Raji (cell line): ENCODE results near the gene COG2.

Experiments
- POLR2A ChIP-seq: IDR thresholded peaks from 2 replicates; pipeline ENCODE4 v1.6.1; 2011; ENCODE audit warnings: low read depth, low read length, control low read depth; ENCODE audit not compliant: insufficient read depth

Gene COG2

GRCh38 chr1:230713547-230713914, 71.2 kb downstream of the COG2 start:
- TF ChIP-seq POLR2A = no peak

GRCh38 chr1:230713915-230714764, 71.9 kb downstream of the COG2 start, which contains the start of gene AGT:
Gene AGT, minus strand, starts transcription at chr1:230714122. Its CDS starts 3,299 bp downstream, at chr1:230710823.
- TF ChIP-seq POLR2A = no peak

- no peak for TF ChIP-seq POLR2A
Observed at GRCh38 chr1:230715510-230715909, 73.2 kb downstream of the COG2 start.

- no peak for TF ChIP-seq POLR2A
Observed at GRCh38 chr1:230717251-230717650, 75.0 kb downstream of the COG2 start.

GRCh38 chr1:230725256-230726012, 83.2 kb downstream of the COG2 start:
- TF ChIP-seq POLR2A = no peak

GRCh38 chr1:230728710-230729392, 86.6 kb downstream of the COG2 start:
- no peak for TF ChIP-seq POLR2A

GRCh38 chr1:230730977-230731376, 88.7 kb downstream of the COG2 start:
- no peak for TF ChIP-seq POLR2A

GRCh38 chr1:230735447-230735846, 93.2 kb downstream of the COG2 start:
- no peak for TF ChIP-seq POLR2A

GRCh38 chr1:230737622-230738262, 95.5 kb downstream of the COG2 start:
- no peak for TF ChIP-seq POLR2A

- no peak for TF ChIP-seq POLR2A
Observed at GRCh38 chr1:230739564-230740290, 97.4 kb downstream of the COG2 start.
